Measurements from ENCODE around the gene HHLA2. TPM values are rescaled to one million over a fixed set of nuclear protein-coding genes. Genes with fewer than 3 reads are reported as not detected.
A peak's percentile ranks its signal among the peaks of the same experiment; 100 is the strongest.
"Not testable (repeated sequence)": the region's sequence is repeated elsewhere in the genome, so short reads cannot be mapped to it uniquely, and the experiment has no call there.

The HHLA2 gene
- total RNA-seq, 2 experiments from 2014 or later = 0.86 to 1.6 TPM

- Mint-ChIP-seq H3K4me1 (ENCODE audit: low read depth) (peaks cover 15% of the 10 kb centered on the region), H3K27me3 (peaks cover 3% of the 10 kb centered on the region), H3K4me3 (no peak overlapping the region), H3K9me3 (peaks cover 6% of the 10 kb centered on the region), H3K36me3 (peaks cover under 1% of the 10 kb centered on the region), H3K27ac (no peak overlapping the region)
- intact Hi-C loops (cut with micrococcal nuclease) = no loop called here
- ChIA-PET POLR2A (no interaction called here), CTCF (no interaction called here)
- no peak for DNase-seq
Observed at GRCh38 chr3:108285176-108285575, 11.2 kb upstream of the HHLA2 start.

DNA sequence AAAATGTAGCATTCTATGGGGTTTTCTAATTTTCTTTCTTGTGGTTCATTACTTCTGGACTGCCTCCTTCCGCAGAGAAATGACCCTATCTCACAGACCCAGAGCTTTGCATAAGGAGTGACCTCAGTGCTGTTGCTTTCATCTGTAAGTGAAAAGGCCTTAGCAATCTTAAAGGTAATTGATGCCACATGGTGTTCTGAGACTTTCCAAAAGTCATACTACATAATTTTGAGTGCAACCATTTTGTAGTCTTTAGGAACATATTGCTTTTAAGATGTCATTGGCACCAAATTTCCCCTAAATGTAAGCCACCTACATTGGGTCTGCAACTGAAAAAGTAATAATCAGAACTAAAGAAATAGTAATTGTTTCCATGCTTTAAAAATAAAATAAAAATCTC, 9.2 kb upstream of the HHLA2 start:
- POLR2A ChIA-PET = no interaction called here

GRCh38 chr3:108288193-108288592, 8.2 kb upstream of the HHLA2 start:
- DNase-seq; CTCF ChIA-PET; POLR2A ChIA-PET; intact Hi-C loops (cut with micrococcal nuclease); H3K36me3 Mint-ChIP-seq; H3K27ac Mint-ChIP-seq; H3K4me3 Mint-ChIP-seq; H3K27me3 Mint-ChIP-seq: not testable (repeated sequence)
- H3K9me3 Mint-ChIP-seq = peaks cover 12% of the 10 kb centered on the region
- H3K4me1 Mint-ChIP-seq (ENCODE audit: low read depth) = peaks cover 28% of the 10 kb centered on the region

More for the DNA sequence above, 9.2 kb upstream of the HHLA2 start:
- no peak overlapping the region for H3K4me3 Mint-ChIP-seq
- CTCF ChIA-PET = no interaction called here
- peaks cover 12% of the 10 kb centered on the region for H3K9me3 Mint-ChIP-seq
- intact Hi-C loops (cut with micrococcal nuclease) = no loop called here
- H3K36me3 Mint-ChIP-seq = no peaks in the 10 kb centered on the region
- no peak for DNase-seq
- H3K27me3 Mint-ChIP-seq = peaks cover 3% of the 10 kb centered on the region
- peaks cover 18% of the 10 kb centered on the region for H3K4me1 Mint-ChIP-seq (ENCODE audit: low read depth)
- H3K27ac Mint-ChIP-seq = no peak overlapping the region

DNA sequence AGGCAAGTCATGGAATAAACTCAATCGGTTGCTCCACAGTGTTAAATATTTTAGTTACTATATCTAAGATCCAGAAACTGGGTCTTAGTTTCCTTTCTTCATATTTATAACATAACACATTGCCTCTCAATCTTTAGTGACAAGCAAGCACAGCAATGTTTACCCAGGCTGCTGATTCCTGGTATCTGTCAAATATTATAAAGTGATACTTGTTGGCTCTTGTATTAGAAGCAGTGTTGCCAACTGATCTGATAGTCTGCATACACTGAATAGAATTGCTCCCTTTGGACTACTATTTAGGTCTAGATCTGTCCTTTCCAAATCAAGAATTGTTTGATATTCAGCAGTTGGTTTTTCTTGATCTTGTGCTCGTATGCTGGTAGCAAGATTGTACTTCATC, 7.2 kb upstream of the HHLA2 start:
- Mint-ChIP-seq H3K4me3 (no peak overlapping the region), H3K4me1 (ENCODE audit: low read depth) (peaks cover 38% of the 10 kb centered on the region), H3K9me3 (peaks cover 12% of the 10 kb centered on the region), H3K36me3 (no peaks in the 10 kb centered on the region), H3K27ac (no peak overlapping the region), H3K27me3 (peaks cover 3% of the 10 kb centered on the region)
- POLR2A ChIA-PET = no interaction called here
- intact Hi-C loops (cut with micrococcal nuclease) = no loop called here
- no peak for DNase-seq
- CTCF ChIA-PET = no interaction called here

DNA sequence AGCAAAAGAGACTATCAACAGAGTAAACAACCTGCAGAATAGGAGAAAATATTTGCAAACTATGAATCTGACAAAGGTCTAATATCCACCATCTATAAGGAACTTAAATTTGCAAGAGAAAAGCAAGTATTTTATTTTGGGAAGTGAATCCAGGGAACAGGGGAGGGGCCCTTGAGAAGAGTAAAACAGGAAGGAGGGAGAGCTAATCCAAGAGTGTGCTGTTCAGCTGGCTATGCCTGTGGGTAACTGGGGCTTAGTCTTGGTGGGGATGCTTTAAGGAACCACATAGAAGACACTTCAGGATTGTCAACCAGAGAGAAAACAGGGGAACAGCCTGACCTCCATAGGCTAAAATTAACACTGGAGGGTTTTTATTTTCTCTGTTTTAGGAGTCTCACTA, 3.9 kb upstream of the HHLA2 start:
- H3K4me3 Mint-ChIP-seq = no peak overlapping the region
- CTCF ChIA-PET = interaction anchor here (0.6 to 0.7 kb wide), 3 partner anchors 22 to 342 kb away, joined by 3 to 4 read pairs (median 3); no protein-coding TSS in a partner anchor
- peak overlapping the region; percentile 38 for H3K27ac Mint-ChIP-seq
- no peaks in the 10 kb centered on the region for H3K27me3 Mint-ChIP-seq
- peaks cover 10% of the 10 kb centered on the region for H3K9me3 Mint-ChIP-seq
- peaks cover 51% of the 10 kb centered on the region for H3K4me1 Mint-ChIP-seq (ENCODE audit: low read depth)
- no peaks in the 10 kb centered on the region for H3K36me3 Mint-ChIP-seq
- POLR2A ChIA-PET = interaction anchor here (1.0 to 2.4 kb wide), 2 partner anchors 40 to 69 kb away, joined by 3 to 14 read pairs; partner anchors contain the start of gene IFT57
- no peak for DNase-seq
- intact Hi-C loops (cut with micrococcal nuclease) = no loop called here

GRCh38 chr3:108292905-108293328, 3.4 kb upstream of the HHLA2 start:
- peaks cover 10% of the 10 kb centered on the region for H3K9me3 Mint-ChIP-seq
- peaks cover 48% of the 10 kb centered on the region for H3K4me1 Mint-ChIP-seq (ENCODE audit: low read depth)
- no peaks in the 10 kb centered on the region for H3K27me3 Mint-ChIP-seq
- peak overlapping the region; percentile 31 for H3K4me3 Mint-ChIP-seq
- peak overlapping the region; percentile 38 for H3K27ac Mint-ChIP-seq
- intact Hi-C loops (cut with micrococcal nuclease) = loop anchor here (1.0 kb wide), 7 partner anchors 8 to 351 kb away; no protein-coding TSS in a partner anchor
- DNase-seq = peak; percentile 23
- POLR2A ChIA-PET = interaction anchor here (1.0 to 2.4 kb wide), 3 partner anchors 12 to 70 kb away, joined by 3 to 14 read pairs (median 3); partner anchors contain the start of gene IFT57
- CTCF ChIA-PET = interaction anchor here (0.6 to 1.5 kb wide), 5 partner anchors 23 to 342 kb away, joined by 3 to 4 read pairs (median 3); no protein-coding TSS in a partner anchor
- no peaks in the 10 kb centered on the region for H3K36me3 Mint-ChIP-seq

- ChIA-PET CTCF (interaction anchor here (0.8 to 1.5 kb wide), 6 partner anchors 8 to 366 kb away, joined by 3 to 4 read pairs (median 3); partner anchors contain the start of gene IFT57), POLR2A (interaction anchor here (0.7 to 2.4 kb wide), 6 partner anchors 11 to 205 kb away, joined by 3 to 14 read pairs (median 3); partner anchors contain the start of gene IFT57)
- intact Hi-C loops (cut with micrococcal nuclease) = loop anchor here (1.0 kb wide), 7 partner anchors 7 to 352 kb away; no protein-coding TSS in a partner anchor
- no peaks in the 10 kb centered on the region for H3K36me3 Mint-ChIP-seq
- DNase-seq = peak; percentile 18
- no peak overlapping the region for H3K4me3 Mint-ChIP-seq
- H3K27me3 Mint-ChIP-seq = no peaks in the 10 kb centered on the region
- peaks cover 45% of the 10 kb centered on the region for H3K4me1 Mint-ChIP-seq (ENCODE audit: low read depth)
- H3K9me3 Mint-ChIP-seq = peaks cover 10% of the 10 kb centered on the region
- H3K27ac Mint-ChIP-seq = no peak overlapping the region
Observed at GRCh38 chr3:108293858-108294257, 2.5 kb upstream of the HHLA2 start.

GRCh38 chr3:108295421-108296175, 750 bp upstream of the HHLA2 start:
- Mint-ChIP-seq H3K27me3 (no peaks in the 10 kb centered on the region), H3K27ac (no peak overlapping the region), H3K9me3 (peaks cover 7% of the 10 kb centered on the region), H3K36me3 (no peaks in the 10 kb centered on the region), H3K4me1 (ENCODE audit: low read depth) (peaks cover 54% of the 10 kb centered on the region), H3K4me3 (no peak overlapping the region)
- CTCF ChIA-PET = interaction anchor here (1.5 to 1.6 kb wide), 2 partner anchors 177 to 182 kb away, joined by 3 read pairs; no protein-coding TSS in a partner anchor
- DNase-seq = peak; percentile 16
- intact Hi-C loops (cut with micrococcal nuclease) = loop anchor here (1.0 to 5.0 kb wide), 5 partner anchors 48 to 542 kb away; partner anchors contain the start of gene IFT57
- POLR2A ChIA-PET = interaction anchor here (1.2 to 1.8 kb wide), 5 partner anchors 27 to 206 kb away, joined by 3 to 7 read pairs (median 4); no protein-coding TSS in a partner anchor

DNA sequence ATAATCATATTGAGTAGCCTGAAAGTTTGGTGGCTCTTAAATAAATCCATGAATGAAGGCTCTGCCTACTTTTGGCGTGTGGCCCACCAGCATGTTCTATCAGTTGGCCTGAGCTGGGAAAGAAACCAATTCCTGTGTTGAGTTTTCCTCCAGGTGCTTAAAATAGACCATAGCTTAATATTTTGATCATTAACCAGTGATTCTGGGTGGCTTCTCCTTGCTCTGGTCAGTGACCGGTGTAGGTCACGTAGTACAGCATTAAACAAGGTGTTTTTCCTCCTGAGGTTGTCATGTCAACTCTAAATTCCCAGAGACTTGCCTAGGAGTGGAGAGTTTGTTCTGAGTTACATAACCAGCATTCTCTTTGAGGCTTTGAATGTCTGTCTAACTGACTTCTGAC, 1.3 kb downstream of the HHLA2 start:
- Mint-ChIP-seq H3K4me1 (ENCODE audit: low read depth) (peaks cover 63% of the 10 kb centered on the region), H3K36me3 (no peaks in the 10 kb centered on the region), H3K27ac (no peak overlapping the region), H3K4me3 (no peak overlapping the region), H3K9me3 (no peaks in the 10 kb centered on the region), H3K27me3 (no peaks in the 10 kb centered on the region)
- intact Hi-C loops (cut with micrococcal nuclease) = loop anchor here (2.0 to 5.0 kb wide), 2 partner anchors 209 to 540 kb away; no protein-coding TSS in a partner anchor
- ChIA-PET CTCF (no interaction called here), POLR2A (interaction anchor here (1.8 kb wide), 1 partner anchor 25 kb away, joined by 4 read pairs; no protein-coding TSS in a partner anchor)
- no peak for DNase-seq

- Mint-ChIP-seq H3K36me3 (no peaks in the 10 kb centered on the region), H3K4me3 (no peak overlapping the region), H3K27me3 (no peaks in the 10 kb centered on the region), H3K9me3 (no peaks in the 10 kb centered on the region), H3K27ac (no peak overlapping the region), H3K4me1 (ENCODE audit: low read depth) (peaks cover 62% of the 10 kb centered on the region)
- no peak for DNase-seq
- ChIA-PET POLR2A (no interaction called here), CTCF (interaction anchor here (0.6 kb wide), 1 partner anchor 157 kb away, joined by 3 read pairs; no protein-coding TSS in a partner anchor)
- intact Hi-C loops (cut with micrococcal nuclease) = loop anchor here (5.0 kb wide), 1 partner anchor 539 kb away; no protein-coding TSS in a partner anchor
Observed at GRCh38 chr3:108298056-108298455, 1.7 kb downstream of the HHLA2 start.

DNA sequence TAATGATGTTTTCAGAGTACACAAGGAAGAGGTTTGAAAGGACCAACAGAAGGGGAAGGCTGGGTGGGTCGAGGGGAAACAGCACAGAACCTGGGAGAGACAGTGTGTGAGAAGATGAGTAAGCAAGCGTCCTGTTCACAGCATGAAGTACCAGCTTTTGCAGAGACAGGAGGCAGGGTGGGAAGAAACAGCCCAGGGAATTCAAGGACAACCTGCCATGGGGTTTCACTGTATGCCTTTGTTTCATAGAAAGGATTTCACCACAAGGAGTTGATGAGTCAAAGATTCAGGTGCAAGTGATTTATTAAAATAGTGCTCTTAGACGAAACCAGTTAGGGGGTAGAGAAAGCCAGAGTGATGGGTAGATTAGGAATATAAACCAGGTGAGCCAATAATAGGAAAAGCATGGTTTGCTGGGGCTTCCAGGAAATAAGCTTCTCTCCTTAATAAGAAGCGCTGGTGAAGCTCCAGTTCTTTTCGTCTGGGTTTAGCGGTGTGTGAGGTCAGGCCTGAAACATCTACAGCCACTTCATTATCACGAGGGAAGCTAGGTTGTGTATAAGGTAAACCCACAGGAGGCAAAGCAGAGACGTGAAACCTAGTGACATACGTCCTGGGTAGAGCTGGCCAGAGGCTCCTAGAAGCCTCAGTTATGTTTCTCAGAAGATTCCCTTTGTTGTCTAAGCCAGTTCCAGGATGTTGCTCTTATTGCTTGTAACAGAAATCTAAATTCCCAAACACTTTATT, 3.9 kb downstream of the HHLA2 start:
- Mint-ChIP-seq H3K36me3 (no peaks in the 10 kb centered on the region), H3K4me3 (no peak overlapping the region), H3K27ac (no peak overlapping the region), H3K9me3 (no peaks in the 10 kb centered on the region), H3K27me3 (no peaks in the 10 kb centered on the region), H3K4me1 (ENCODE audit: low read depth) (peaks cover 44% of the 10 kb centered on the region)
- no peak for DNase-seq
- POLR2A ChIA-PET = interaction anchor here (1.0 kb wide), 1 partner anchor 177 kb away, joined by 5 read pairs; no protein-coding TSS in a partner anchor
- CTCF ChIA-PET = interaction anchor here (1.4 kb wide), 1 partner anchor 177 kb away, joined by 3 read pairs; no protein-coding TSS in a partner anchor
- intact Hi-C loops (cut with micrococcal nuclease) = no loop called here
